ENCODE data around the gene SRGAP3.
A peak's percentile ranks its signal among the peaks of the same experiment; 100 is the strongest.

SRGAP3 gene

DNA sequence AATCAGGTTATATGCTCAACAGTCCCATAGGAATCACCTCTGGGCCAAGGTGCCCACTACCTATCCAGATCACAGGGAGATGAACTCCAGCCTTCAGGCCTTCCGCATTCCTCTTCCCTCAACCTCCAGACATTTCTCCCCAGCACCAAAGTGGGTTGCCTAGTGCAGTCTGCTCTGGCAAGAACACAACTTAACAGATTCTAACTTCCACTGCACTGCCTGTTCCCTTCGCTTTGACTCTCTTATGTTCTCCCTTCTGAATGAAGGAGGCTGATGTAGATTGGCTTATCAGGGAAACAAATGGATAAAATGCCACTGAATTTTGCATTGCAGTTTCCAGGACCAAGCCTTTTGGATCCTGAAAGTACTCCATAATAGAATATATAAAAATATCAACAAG is 106.3 kb downstream of the SRGAP3 start:
- TF ChIP-seq CEBPB (IDR thresholded peaks at IDR 0.05) = no peak
- TF ChIP-seq, protein P1, sequence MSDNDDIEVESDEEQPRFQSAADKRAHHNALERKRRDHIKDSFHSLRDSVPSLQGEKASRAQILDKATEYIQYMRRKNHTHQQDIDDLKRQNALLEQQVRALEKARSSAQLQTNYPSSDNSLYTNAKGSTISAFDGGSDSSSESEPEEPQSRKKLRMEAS (IDR thresholded peaks at IDR 0.05) = no peak
- TF ChIP-seq, protein P2, sequence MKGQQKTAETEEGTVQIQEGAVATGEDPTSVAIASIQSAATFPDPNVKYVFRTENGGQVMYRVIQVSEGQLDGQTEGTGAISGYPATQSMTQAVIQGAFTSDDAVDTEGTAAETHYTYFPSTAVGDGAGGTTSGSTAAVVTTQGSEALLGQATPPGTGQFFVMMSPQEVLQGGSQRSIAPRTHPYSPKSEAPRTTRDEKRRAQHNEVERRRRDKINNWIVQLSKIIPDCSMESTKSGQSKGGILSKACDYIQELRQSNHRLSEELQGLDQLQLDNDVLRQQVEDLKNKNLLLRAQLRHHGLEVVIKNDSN (IDR thresholded peaks at IDR 0.05) = no peak
- TF ChIP-seq, protein P3, sequence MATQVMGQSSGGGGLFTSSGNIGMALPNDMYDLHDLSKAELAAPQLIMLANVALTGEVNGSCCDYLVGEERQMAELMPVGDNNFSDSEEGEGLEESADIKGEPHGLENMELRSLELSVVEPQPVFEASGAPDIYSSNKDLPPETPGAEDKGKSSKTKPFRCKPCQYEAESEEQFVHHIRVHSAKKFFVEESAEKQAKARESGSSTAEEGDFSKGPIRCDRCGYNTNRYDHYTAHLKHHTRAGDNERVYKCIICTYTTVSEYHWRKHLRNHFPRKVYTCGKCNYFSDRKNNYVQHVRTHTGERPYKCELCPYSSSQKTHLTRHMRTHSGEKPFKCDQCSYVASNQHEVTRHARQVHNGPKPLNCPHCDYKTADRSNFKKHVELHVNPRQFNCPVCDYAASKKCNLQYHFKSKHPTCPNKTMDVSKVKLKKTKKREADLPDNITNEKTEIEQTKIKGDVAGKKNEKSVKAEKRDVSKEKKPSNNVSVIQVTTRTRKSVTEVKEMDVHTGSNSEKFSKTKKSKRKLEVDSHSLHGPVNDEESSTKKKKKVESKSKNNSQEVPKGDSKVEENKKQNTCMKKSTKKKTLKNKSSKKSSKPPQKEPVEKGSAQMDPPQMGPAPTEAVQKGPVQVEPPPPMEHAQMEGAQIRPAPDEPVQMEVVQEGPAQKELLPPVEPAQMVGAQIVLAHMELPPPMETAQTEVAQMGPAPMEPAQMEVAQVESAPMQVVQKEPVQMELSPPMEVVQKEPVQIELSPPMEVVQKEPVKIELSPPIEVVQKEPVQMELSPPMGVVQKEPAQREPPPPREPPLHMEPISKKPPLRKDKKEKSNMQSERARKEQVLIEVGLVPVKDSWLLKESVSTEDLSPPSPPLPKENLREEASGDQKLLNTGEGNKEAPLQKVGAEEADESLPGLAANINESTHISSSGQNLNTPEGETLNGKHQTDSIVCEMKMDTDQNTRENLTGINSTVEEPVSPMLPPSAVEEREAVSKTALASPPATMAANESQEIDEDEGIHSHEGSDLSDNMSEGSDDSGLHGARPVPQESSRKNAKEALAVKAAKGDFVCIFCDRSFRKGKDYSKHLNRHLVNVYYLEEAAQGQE (IDR thresholded peaks at IDR 0.05; ENCODE audit: low read depth) = no peak
- TF ChIP-seq RAD21 (IDR thresholded peaks at IDR 0.05; ENCODE audit: low read depth) = no peak
- TF ChIP-seq ZBTB7A (IDR thresholded peaks at IDR 0.05; ENCODE audit: low read depth) = no peak
- TF ChIP-seq EP300 (IDR thresholded peaks at IDR 0.05; ENCODE audit: borderline replicate concordance) = no peak
- TF ChIP-seq TEAD4 (IDR thresholded peaks at IDR 0.05) = no peak
- no peak for TF ChIP-seq CREB1 (IDR thresholded peaks at IDR 0.05; ENCODE audit: low read depth)
- TF ChIP-seq NFIC (IDR thresholded peaks at IDR 0.05) = no peak
- no peak for TF ChIP-seq TCF12 (IDR thresholded peaks at IDR 0.05; ENCODE audit: low read depth)
- TF ChIP-seq FOXM1 (IDR thresholded peaks at IDR 0.05; ENCODE audit: borderline replicate concordance, low read depth) = no peak
- TF ChIP-seq EGR1 (IDR thresholded peaks at IDR 0.05) = no peak
- no peak for TF ChIP-seq TAF1 (IDR thresholded peaks at IDR 0.05; ENCODE audit: low read depth)
- no peak for TF ChIP-seq YY1 (IDR thresholded peaks at IDR 0.05; ENCODE audit: low read depth)

DNA sequence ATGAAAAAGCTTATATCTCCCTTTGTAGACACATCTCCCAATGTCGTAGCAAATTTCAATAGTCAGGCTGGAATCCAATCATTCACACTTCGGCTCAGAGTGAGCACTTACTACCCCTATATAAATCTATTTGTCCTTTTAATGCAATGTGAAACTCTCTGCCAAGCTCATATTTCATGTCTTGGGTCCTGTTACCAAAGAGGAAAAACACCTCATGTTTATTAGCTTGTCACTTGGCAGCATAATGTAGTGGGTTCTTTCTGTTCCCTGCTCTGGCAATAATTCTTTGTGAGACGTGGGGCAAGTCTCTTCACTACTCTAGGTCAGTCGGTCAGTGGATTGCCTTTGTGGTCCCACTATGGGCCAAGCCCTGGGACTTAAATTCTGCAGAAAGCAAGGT is 107.1 kb downstream of the SRGAP3 start:
- TF ChIP-seq EP300 (IDR thresholded peaks at IDR 0.05; ENCODE audit: borderline replicate concordance) (peak; percentile 76; the same call in 1 of the 2 replicates), NFIC (IDR thresholded peaks at IDR 0.05) (peak; percentile 76), CREB1 (IDR thresholded peaks at IDR 0.05; ENCODE audit: low read depth) (no peak), TCF12 (IDR thresholded peaks at IDR 0.05; ENCODE audit: low read depth) (0 out of 2 replicates have a peak, but pooled peaks have one; percentile 37), FOXM1 (IDR thresholded peaks at IDR 0.05; ENCODE audit: borderline replicate concordance, low read depth) (peak; percentile 63; the same call in 1 of the 2 replicates), RAD21 (IDR thresholded peaks at IDR 0.05; ENCODE audit: low read depth) (no peak), TEAD4 (IDR thresholded peaks at IDR 0.05) (peak; percentile 49)

DNA sequence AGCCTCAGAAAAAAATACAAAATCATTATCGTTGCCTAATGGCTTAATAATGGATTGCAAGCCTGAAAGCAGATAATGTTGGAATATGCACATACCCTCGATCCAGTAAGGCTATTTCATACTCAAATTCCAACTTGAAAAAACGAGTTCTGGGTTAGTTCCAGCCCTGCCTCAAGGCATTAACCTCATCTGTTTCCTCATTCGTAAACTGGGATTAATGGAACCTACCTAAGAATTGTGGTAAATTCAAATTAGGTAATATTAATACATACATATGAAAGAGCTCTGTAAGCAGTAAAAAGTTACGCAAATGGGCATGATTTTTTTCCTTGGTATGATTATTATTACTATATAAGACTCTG is 107.5 kb downstream of the SRGAP3 start:
- TF ChIP-seq EP300 (IDR thresholded peaks at IDR 0.05; ENCODE audit: borderline replicate concordance) (no peak), FOXM1 (IDR thresholded peaks at IDR 0.05; ENCODE audit: borderline replicate concordance, low read depth) (no peak), YY1 (IDR thresholded peaks at IDR 0.05; ENCODE audit: low read depth) (no peak), TCF12 (IDR thresholded peaks at IDR 0.05; ENCODE audit: low read depth) (no peak), ZBTB7A (IDR thresholded peaks at IDR 0.05; ENCODE audit: low read depth) (no peak), CEBPB (IDR thresholded peaks at IDR 0.05) (no peak), NFIC (IDR thresholded peaks at IDR 0.05) (no peak), CREB1 (IDR thresholded peaks at IDR 0.05; ENCODE audit: low read depth) (no peak), TEAD4 (IDR thresholded peaks at IDR 0.05) (no peak), TAF1 (IDR thresholded peaks at IDR 0.05; ENCODE audit: low read depth) (no peak), RAD21 (IDR thresholded peaks at IDR 0.05; ENCODE audit: low read depth) (no peak), EGR1 (IDR thresholded peaks at IDR 0.05) (no peak)
- TF ChIP-seq, protein P3 (IDR thresholded peaks at IDR 0.05; ENCODE audit: low read depth) = no peak
- TF ChIP-seq, protein P1 (IDR thresholded peaks at IDR 0.05) = no peak
- TF ChIP-seq, protein P2 (IDR thresholded peaks at IDR 0.05) = no peak

DNA sequence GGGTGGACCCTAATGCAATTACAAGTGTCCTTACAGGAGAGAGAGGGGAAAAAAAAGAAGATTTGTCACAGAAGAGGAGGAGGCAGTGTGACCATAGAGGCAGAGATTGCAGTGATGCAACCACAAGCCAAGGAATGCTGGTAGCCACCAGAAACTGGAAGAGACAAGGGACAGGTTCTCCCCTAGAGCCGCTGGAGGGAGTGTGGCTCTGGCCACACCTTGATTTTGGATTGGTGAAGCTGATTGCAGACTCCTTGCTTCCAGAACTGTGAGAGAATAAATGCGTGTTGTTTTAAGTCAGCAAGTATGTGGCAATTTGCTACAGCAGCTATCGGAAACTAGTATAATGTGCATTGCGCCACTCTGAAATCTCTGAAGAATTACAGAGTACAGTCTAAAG is 110.1 kb downstream of the SRGAP3 start:
- TF ChIP-seq CREB1 (IDR thresholded peaks at IDR 0.05; ENCODE audit: low read depth) = no peak
- no peak for TF ChIP-seq TCF12 (IDR thresholded peaks at IDR 0.05; ENCODE audit: low read depth)
- TF ChIP-seq EGR1 (IDR thresholded peaks at IDR 0.05) = no peak

DNA sequence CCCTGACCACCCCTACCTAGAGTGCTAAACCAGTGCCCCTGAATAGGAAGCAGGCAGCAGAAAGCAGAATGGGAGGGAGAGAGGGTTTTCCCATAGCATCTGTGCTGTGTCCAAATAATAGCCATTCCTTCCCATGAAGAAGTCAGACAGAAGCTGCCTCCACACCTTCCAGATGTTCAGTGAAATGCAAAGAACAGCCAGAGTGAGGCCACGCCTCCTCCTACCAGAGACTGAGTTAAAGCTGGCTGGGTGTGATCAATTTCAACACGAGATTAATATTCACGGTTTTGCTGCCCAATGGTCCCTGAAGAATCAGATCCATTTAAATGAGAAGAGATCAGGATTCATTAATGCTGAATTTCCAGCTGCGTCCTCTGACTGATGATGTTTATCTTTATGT is 111.8 kb downstream of the SRGAP3 start:
- TF ChIP-seq, protein P1 (IDR thresholded peaks at IDR 0.05) = no peak
- TF ChIP-seq TAF1 (IDR thresholded peaks at IDR 0.05; ENCODE audit: low read depth) = no peak
- no peak for TF ChIP-seq FOXM1 (IDR thresholded peaks at IDR 0.05; ENCODE audit: borderline replicate concordance, low read depth)
- no peak for TF ChIP-seq EP300 (IDR thresholded peaks at IDR 0.05; ENCODE audit: borderline replicate concordance)
- TF ChIP-seq, protein P2 (IDR thresholded peaks at IDR 0.05) = no peak
- TF ChIP-seq CEBPB (IDR thresholded peaks at IDR 0.05) = no peak
- TF ChIP-seq ZBTB7A (IDR thresholded peaks at IDR 0.05; ENCODE audit: low read depth) = no peak
- TF ChIP-seq CREB1 (IDR thresholded peaks at IDR 0.05; ENCODE audit: low read depth) = no peak
- TF ChIP-seq, protein P3 (IDR thresholded peaks at IDR 0.05; ENCODE audit: low read depth) = no peak
- no peak for TF ChIP-seq RAD21 (IDR thresholded peaks at IDR 0.05; ENCODE audit: low read depth)
- TF ChIP-seq TCF12 (IDR thresholded peaks at IDR 0.05; ENCODE audit: low read depth) = no peak
- no peak for TF ChIP-seq YY1 (IDR thresholded peaks at IDR 0.05; ENCODE audit: low read depth)
- no peak for TF ChIP-seq EGR1 (IDR thresholded peaks at IDR 0.05)
- TF ChIP-seq NFIC (IDR thresholded peaks at IDR 0.05) = no peak
- TF ChIP-seq TEAD4 (IDR thresholded peaks at IDR 0.05) = no peak
